IPS DF 19.7 (cell line): ENCODE results near the gene MLXIP.

ENCODE experiments used
- DNase-seq: peaks from one replicate; pipeline ENCODE4 v3.0.0-alpha.2; 2013; ENCODE audit warnings: low read depth, low spot score

Gene MLXIP

GRCh38 chr12:122076743-122077495 is 1.6 kb upstream of the MLXIP start:
- DNase-seq: no peak

DNA sequence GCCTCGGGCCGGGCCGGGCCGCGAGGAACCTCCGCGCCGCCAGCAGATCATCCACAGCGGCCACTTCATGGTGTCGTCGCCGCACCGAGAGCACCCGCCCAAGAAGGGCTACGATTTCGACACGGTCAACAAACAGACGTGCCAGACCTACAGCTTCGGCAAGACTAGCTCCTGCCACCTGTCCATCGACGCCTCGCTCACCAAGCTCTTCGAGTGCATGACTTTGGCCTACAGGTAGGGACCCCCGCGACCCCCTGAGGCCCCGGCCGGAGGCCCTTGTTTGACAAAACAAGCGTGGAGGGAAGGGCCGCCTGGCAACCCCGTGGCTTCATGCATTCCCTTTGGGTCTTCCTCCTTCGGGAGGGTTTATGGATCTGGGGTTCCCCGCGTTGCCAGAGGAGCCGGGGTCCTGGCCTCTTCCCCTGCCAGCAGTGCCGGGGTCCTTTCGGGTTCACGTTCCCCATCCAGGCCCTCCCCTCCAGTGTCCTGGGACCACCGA is 526 bp downstream of the MLXIP start:
- DNase-seq: no peak

GRCh38 chr12:122079532-122080081 is 1.1 kb downstream of the MLXIP start:
- no peak for DNase-seq

DNA sequence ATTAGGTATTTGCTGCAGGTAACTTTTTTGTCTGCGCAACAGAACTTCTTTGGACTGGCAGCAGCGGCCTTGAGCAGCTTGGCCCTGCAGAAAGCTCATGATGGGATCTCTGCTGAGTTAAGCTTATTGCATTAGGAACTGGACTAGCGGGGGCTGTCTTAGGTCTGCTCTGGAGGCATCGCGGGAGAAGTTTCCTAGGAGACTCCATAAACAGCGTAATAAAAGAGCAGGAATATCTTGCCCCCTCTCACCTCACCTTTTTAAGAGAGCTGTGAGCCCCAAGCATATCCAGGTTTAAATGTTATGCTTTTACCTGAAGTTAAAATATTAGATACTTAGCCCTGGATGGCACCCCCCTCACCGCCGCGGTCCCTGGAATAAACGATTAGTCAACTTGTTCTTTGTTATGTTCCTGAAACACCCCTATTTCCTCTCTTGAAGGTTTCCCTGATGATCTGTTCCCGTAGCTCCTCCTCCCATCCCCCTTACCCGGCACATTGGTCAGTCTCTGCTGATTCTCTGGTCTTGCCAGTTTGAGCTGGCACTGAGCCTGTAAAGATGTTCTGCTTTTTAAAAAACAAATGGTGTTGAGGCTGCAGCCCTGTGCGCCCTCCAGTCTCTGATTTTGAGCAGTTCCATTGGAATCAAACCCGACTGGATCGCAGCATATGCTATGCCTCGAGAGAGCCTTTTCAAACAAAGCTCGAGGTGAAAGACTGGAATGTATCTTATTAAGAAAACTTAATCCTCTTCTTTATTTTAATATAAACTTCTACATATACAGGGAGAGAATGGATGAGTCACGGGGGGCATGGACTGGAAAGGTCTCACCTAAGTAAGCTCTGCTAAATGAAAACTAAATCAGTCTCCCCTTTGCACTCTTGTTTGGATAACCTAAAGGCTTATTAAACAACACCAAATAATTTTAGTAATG is 1.9 kb downstream of the MLXIP start:
- no peak for DNase-seq

DNA sequence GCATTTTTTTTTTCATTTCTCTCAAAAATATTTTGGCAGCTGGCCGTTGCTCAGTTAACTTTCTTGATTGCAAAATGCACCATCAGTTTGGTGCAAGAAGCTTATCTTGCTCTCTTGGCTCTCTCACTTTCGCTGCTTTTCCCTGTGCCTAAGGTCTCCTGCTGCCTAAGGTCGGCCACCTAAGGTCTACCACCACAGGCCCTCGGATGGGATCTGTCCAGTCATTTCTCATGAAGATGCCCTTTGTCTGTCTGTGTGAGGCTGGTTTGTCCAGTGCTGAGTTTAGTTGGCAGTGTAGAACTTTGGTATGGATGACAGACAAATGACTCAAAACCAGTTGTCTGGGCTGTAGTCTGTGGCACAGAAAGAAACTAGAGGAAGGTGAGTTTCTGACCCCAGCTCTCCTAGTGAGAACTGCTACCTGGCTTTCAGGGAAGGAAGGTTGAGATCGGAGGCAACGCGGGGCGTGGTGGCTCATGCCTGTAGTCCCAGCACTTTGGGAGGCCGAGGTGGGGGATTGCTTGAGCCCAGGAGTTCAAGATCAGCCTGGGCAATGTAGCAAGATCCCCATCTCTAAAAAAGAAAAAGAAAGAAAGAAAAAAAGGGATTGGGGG is 2.6 kb downstream of the MLXIP start:
- DNase-seq: no peak

DNA sequence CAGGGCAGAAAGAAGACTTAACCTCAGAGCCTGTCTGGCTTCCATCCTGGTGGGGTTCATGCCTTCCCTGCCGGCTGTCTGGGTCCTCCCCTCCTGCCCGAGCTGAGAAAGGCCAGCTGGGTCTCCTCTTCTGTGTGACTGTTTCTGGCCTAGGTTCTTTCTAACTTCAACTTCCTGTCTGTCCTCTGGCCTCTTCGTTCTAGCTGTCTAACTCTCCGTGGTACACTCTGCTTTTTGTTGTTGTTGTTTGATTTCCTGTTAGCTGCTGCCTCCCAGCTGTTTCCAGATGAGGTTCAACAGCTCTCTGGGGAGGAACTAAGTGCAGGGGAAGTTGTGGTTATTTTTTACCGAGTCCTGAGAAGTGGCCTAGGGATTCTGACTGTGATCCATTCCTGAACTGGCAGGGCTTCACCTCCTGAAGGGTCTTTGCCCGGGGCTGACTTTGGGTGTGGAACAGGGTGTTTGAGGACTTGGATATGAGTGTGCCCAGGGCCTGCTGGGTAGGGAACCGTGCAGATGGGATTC is 3.2 kb downstream of the MLXIP start:
- DNase-seq: no peak

GRCh38 chr12:122082621-122083356 is 4.2 kb downstream of the MLXIP start:
- DNase-seq: no peak

- DNase-seq: no peak
These were observed 6.4 kb downstream of the MLXIP start for GRCh38 chr12:122084857-122085405.

DNA sequence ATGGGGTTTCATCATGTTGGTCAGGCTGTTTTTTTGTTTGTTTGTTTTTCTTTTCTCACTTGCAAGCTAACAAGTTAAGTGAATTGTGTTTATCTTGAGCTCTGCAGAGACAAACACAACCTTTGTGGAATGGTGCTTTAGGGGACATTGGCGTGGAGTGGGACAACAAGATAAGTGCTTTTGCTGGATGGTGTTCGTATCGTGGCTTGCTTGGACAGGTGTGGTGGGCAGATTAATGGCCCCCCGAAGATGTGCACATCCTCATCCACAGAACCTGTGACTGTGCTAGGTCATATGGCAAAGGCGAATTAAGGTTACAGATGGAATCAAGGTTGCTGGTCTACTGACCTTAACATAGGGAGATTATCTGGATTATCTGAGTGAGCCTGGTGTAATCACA is 7.0 kb downstream of the MLXIP start:
- DNase-seq: no peak

DNA sequence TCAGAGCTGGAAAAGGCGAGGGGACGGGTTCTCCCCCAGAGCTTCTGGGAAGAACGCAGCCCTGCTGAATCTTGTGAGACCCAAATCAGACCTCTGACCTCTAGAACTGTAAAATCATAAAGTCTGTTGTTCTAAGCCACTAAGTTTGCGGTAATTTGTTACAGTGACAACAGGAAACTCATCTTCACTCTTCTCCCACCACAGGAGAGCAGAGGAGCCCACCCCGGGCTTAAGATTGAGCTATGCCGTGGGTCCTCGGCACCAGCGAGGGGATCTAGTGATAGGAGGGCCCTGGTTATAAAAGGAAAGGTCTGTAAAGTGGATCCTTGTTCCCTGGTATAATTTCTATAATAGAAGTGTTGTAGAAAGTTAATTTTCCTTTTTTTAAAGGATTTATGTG is 7.6 kb downstream of the MLXIP start:
- DNase-seq: no peak

DNA sequence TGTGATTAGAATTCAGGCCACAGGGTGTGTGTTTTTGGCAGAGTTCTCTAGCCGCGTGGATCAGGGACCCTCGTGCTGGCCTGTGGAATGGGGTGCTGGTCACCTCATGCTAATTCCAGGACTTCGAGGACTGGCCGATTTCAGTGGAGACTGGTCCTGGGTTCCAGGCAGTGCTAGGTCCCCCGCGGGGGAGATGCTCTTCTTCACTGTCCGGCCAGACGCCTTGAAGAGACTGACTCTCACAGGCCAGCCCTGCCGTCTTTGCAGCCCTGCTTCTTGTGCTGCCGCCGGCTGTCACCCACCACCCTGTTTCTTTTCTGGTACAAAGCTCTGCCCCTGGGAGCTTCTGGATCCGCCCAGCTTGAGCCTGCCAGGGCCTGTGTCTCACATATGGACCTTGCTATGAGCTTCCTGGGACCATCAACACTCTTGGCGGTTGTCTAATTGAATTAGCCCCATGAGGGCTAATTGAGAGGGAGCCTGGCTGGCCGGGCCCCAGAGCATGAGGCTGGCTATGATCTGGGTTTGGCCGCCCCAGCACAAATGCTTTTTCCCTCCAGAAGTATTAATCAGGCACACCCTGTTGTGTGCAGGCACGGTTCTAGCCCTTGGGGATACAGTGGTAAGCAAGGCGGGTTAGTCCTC is 8.2 kb downstream of the MLXIP start:
- DNase-seq: no peak

- DNase-seq: no peak
These were observed 9.0 kb downstream of the MLXIP start for GRCh38 chr12:122087431-122088178.

DNA sequence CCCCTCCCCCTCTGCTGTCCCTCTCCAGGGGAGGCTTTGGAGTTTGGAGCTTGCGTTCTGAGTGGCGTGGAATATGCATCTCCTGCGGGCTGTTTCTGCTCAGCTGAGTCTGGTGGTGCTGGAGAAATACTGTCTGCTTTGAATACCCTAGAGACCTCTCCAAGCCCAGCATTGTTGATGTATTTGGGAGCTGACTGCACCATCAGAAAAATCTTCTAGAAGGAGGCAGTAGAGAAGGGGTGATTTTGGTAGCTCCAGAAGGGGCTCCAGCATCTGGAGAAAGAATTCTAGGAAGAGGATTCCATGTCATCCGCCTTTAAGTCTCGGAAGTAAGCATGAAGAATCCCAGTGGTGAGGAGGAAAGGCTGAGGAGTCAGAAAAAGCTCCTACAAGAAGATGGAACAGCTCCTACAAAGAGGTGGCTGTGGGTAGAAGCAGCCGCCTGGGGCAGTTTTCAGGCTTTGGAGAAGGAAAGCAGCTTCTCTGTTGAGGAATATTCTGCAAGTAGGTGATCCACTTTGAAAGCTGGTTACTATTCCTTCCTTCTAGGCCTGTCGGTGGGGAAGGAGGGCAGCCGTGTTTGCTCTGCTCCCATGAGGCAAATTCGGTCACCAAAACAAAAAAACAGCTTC is 9.7 kb downstream of the MLXIP start:
- DNase-seq: no peak

DNA sequence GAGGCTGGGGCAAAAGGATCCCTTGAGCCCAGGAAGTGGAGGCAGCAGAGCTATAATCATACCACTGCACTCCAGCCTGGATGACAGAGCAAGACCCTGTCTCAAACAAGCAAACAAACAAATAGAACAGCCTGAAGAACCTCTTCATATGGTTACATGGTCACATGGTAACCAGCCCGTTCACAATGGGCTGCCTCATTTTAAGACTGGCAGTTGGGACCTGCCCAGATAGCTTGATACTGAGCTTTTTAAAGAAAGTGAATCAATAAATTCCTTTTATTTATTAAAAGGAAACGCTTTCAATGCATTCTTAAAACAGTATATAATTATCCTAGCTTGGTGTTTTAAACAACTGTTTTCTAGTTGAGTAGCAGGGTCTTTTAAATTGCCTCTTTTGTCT is 10.5 kb downstream of the MLXIP start:
- DNase-seq: no peak

- DNase-seq: no peak
These were observed 12.4 kb downstream of the MLXIP start for GRCh38 chr12:122090759-122091515.

DNA sequence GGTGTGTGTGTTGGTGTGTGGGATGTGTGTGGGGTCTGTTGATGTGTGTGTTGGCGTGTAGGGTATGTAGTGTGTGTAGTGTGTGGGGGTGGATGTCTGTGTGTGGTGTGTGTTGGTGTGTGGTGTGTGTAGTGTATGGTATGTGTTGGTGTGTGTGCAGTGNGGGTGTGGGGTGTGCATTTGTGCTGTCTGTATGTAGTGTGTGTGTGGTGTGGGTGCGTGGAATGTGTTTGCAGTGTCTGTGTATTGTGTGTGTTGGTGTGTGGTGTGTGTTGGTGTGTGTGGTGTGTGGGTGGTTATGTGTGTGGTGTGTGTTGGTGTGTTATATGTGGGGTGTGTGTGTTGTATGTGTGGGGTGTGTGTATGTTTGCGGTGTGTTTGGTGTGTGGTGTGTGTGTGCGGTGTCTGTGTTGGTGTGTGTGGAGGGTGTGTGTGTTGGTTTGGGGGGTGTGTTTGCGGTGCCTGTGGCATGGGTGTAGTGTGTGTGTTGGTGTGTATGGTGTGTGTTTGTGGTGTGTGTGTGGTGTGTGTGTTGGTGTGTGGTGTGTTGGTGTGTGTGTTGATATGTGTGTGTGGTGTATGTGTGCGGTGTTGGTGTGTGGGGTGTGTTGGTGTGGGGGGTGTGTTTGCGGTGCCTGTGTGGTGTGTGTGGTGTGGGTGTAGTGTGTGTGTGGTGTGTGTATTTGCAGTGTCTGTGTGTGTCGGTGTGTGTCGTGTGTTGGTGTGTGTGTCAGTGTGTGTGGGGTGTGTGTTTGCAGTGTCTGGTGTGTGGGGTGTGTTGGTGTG is 14.7 kb downstream of the MLXIP start:
- no peak for DNase-seq

GRCh38 chr12:122094137-122094734 is 15.7 kb downstream of the MLXIP start:
- DNase-seq: no peak
